A673 (cell line): ENCODE measurements around the gene PSMC4.

ENCODE experiments used
- CTCF ChIP-seq: fragments of 300-800, 200-600 bp; sonication (generic); conservative IDR thresholded peaks from 2 replicates; pipeline ENCODE4 v1.5.1; 2017; ENCODE audit warnings: low read depth, mild to moderate bottlenecking, antibody characterized with exemption, low read length, moderate library complexity, mixed read lengths
- EZH2 ChIP-seq: fragments of 200-600 bp; sonication (generic); IDR thresholded peaks from 2 replicates; pipeline ENCODE4 v1.6.1; 2017; ENCODE audit warnings: borderline replicate concordance, low read depth, mild to moderate bottlenecking, mixed read lengths, antibody characterized with exemption, low read length; ENCODE audit not compliant: poor library complexity, severe bottlenecking

GRCh38 chr19:39943586-39943985 is 27.4 kb upstream of the PSMC4 start:
- TF ChIP-seq CTCF (no peak), EZH2 (no peak)
